OCI-LY3 (cell line): Measurements from ENCODE around the gene AKAP1.

Experiments used
- CTCF ChIP-seq: fragments of 200-600, 300-600 bp; sonication (generic); IDR thresholded peaks from 2 replicates; pipeline ENCODE4 v1.5.1; 2014; ENCODE audit warnings: antibody characterized with exemption, low read length, low read depth
- EZH2phosphoT487 ChIP-seq: fragments of 200-600 bp; shearing (Covaris generic); IDR thresholded peaks from 2 replicates; pipeline ENCODE4 v1.6.1; 2018; ENCODE audit warnings: antibody characterized with exemption, mixed run types, low read depth

GRCh38 chr17:57084361-57084801 lies 665 bp upstream of the AKAP1 start:
- no peak for TF ChIP-seq CTCF
- TF ChIP-seq EZH2phosphoT487 = no peak
